ENCODE data around the gene OMP.
"Not testable (repeated sequence)": the region's sequence is repeated elsewhere in the genome, so short reads cannot be mapped to it uniquely, and the experiment has no call there.

Gene OMP

GRCh38 chr11:77088236-77089003, 14.2 kb upstream of the OMP start:
- DNase-seq, result no peak

GRCh38 chr11:77089004-77089545, 13.6 kb upstream of the OMP start:
- DNase-seq, result no peak

GRCh38 chr11:77090046-77090372, 12.6 kb upstream of the OMP start:
- DNase-seq, result no peak

GRCh38 chr11:77090373-77091111, 12.1 kb upstream of the OMP start:
- DNase-seq, result no peak

GRCh38 chr11:77091146-77091940, 11.3 kb upstream of the OMP start:
- peak; percentile 64 for DNase-seq

GRCh38 chr11:77092382-77092781, 10.3 kb upstream of the OMP start:
- DNase-seq, result no peak

GRCh38 chr11:77093056-77093891, 9.4 kb upstream of the OMP start:
- DNase-seq, result no peak

GRCh38 chr11:77093987-77094840, 8.4 kb upstream of the OMP start:
- no peak for DNase-seq

- no peak for DNase-seq
Observed at GRCh38 chr11:77094841-77095365, 7.7 kb upstream of the OMP start.

- no peak for DNase-seq
Observed at GRCh38 chr11:77095551-77096490, 6.8 kb upstream of the OMP start.

GRCh38 chr11:77096591-77097019, 6.0 kb upstream of the OMP start:
- no peak for DNase-seq

- DNase-seq, result not testable (repeated sequence)
Observed at GRCh38 chr11:77097180-77097579, 5.5 kb upstream of the OMP start.

GRCh38 chr11:77100166-77101042, 2.2 kb upstream of the OMP start:
- DNase-seq, result no peak

GRCh38 chr11:77101043-77101537, 1.6 kb upstream of the OMP start:
- peak; percentile 31 for DNase-seq

- no peak for DNase-seq
Observed at GRCh38 chr11:77103319-77103718, 679 bp downstream of the OMP start.

GRCh38 chr11:77104727-77105126, 2.1 kb downstream of the OMP start:
- DNase-seq, result no peak

GRCh38 chr11:77106321-77106720, 3.7 kb downstream of the OMP start:
- DNase-seq, result no peak

GRCh38 chr11:77106759-77107158, 4.1 kb downstream of the OMP start:
- no peak for DNase-seq

GRCh38 chr11:77107950-77108349, 5.3 kb downstream of the OMP start:
- peak; percentile 96 for DNase-seq

All from EL (cell line).